Nephron progenitor cell (in vitro differentiated cells): Measurements from ENCODE around the gene PATZ1.
A peak's percentile ranks its signal among the peaks of the same experiment; 100 is the strongest.
"Not testable (repeated sequence)": the region's sequence is repeated elsewhere in the genome, so short reads cannot be mapped to it uniquely, and the experiment has no call there.

Experiments used
- DNase-seq: peaks from one replicate; pipeline ENCODE4 v3.0.0; 2021
- H3K27ac Mint-ChIP-seq: 2 replicates; pipeline ENCODE4 v1.8.0; 2021; ENCODE audit warnings: mild to moderate bottlenecking, moderate library complexity, mixed read lengths
- H3K27me3 Mint-ChIP-seq: 2 replicates; pipeline ENCODE4 v1.8.0; 2021; ENCODE audit warnings: mild to moderate bottlenecking, low read depth, mixed read lengths; ENCODE audit not compliant: poor library complexity
- H3K36me3 Mint-ChIP-seq: 2 replicates; pipeline ENCODE4 v1.8.0; 2021; ENCODE audit warnings: low read depth, mixed read lengths
- H3K4me1 Mint-ChIP-seq: 2 replicates; pipeline ENCODE4 v1.8.0; 2021; ENCODE audit warnings: mixed read lengths
- H3K4me3 Mint-ChIP-seq: 2 replicates; pipeline ENCODE4 v1.8.0; 2021; ENCODE audit warnings: mild to moderate bottlenecking, moderate library complexity, mixed read lengths
- H3K9me3 Mint-ChIP-seq: 2 replicates; pipeline ENCODE4 v1.8.0; 2021; ENCODE audit warnings: mild to moderate bottlenecking, moderate library complexity, mixed read lengths
- CTCF ChIP-seq: fragments of 200-600 bp; sonication (generic); IDR thresholded peaks from 2 replicates; pipeline ENCODE4 v1.5.0; 2021; ENCODE audit warnings: antibody characterized with exemption

PATZ1 gene

GRCh38 chr22:31349960-31350359, 3.8 kb upstream of the PATZ1 start:
- TF ChIP-seq CTCF, result no peak

GRCh38 chr22:31348766-31349165, 2.6 kb upstream of the PATZ1 start:
- no peak for TF ChIP-seq CTCF
- DNase-seq, result no peak
- Mint-ChIP-seq H3K36me3 (peaks cover 7% of the 10 kb centered on the region), H3K4me3 (no peak overlapping the region), H3K4me1 (peaks cover 30% of the 10 kb centered on the region), H3K27ac (no peak overlapping the region), H3K9me3 (no peaks in the 10 kb centered on the region), H3K27me3 (peaks cover 9% of the 10 kb centered on the region)

More at GRCh38 chr22:31349960-31350359, 3.8 kb upstream of the PATZ1 start:
- Mint-ChIP-seq H3K27me3 (peaks cover 15% of the 10 kb centered on the region), H3K4me1 (peaks cover 18% of the 10 kb centered on the region), H3K27ac (no peak overlapping the region), H3K4me3 (no peak overlapping the region), H3K9me3 (no peaks in the 10 kb centered on the region), H3K36me3 (peaks cover 7% of the 10 kb centered on the region)
- DNase-seq, result no peak

- H3K27ac Mint-ChIP-seq, result peak overlapping the region; percentile 91
- H3K4me1 Mint-ChIP-seq, result peaks cover 38% of the 10 kb centered on the region
- not testable (repeated sequence) for H3K27me3 Mint-ChIP-seq, H3K36me3 Mint-ChIP-seq, DNase-seq, H3K9me3 Mint-ChIP-seq
- peak overlapping the region; percentile 87 for H3K4me3 Mint-ChIP-seq
Measured at GRCh38 chr22:31348009-31348337, 1.8 kb upstream of the PATZ1 start.

- Mint-ChIP-seq H3K9me3 (no peaks in the 10 kb centered on the region), H3K36me3 (peaks cover 7% of the 10 kb centered on the region), H3K4me1 (peaks cover 44% of the 10 kb centered on the region), H3K4me3 (peak overlapping the region; percentile 87), H3K27me3 (peaks cover 3% of the 10 kb centered on the region), H3K27ac (peak overlapping the region; percentile 91)
- peak; percentile 73 for DNase-seq
- no peak for TF ChIP-seq CTCF
Measured at GRCh38 chr22:31347251-31348008, 1.3 kb upstream of the PATZ1 start.

GRCh38 chr22:31346733-31347250, 646 bp upstream of the PATZ1 start:
- Mint-ChIP-seq H3K36me3 (peaks cover 10% of the 10 kb centered on the region), H3K4me1 (peaks cover 50% of the 10 kb centered on the region)
- peak; percentile 67 for DNase-seq

More at GRCh38 chr22:31346733-31347250, 646 bp upstream of the PATZ1 start:
- Mint-ChIP-seq H3K9me3 (no peaks in the 10 kb centered on the region), H3K27me3 (peaks cover 3% of the 10 kb centered on the region), H3K27ac (peak overlapping the region; percentile 96), H3K4me3 (peak overlapping the region; percentile 87)
- TF ChIP-seq CTCF, result no peak
